HEK293 (cell line): ENCODE measurements around the gene MGMT.

Source experiments
- CTCF ChIA-PET: fragments of 350-600 bp; formaldehyde crosslinking; extraction: SDS; loops from one replicate; lab custom pipeline; 2021; ENCODE audit warnings: antibody characterized with exemption; lab: Yijun Ruan, JAX
- POLR2A ChIA-PET: fragments of 300-600 bp; formaldehyde crosslinking; extraction: SDS; loops from one replicate; lab custom pipeline; 2020; ENCODE audit warnings: antibody characterized with exemption, inconsistent platforms; lab: Yijun Ruan, JAX
- H3K27ac ChIP-seq: fragments of 200-500 bp; sonication (Bioruptor generic); 2 replicates; pipeline ENCODE4 v1.5.1; 2014; ENCODE audit warnings: low read depth, low read length, control low read depth, inconsistent platforms; ENCODE audit errors: extremely low read depth
- H3K36me3 ChIP-seq, 2 experiments: fragments of 200-500 bp in 1 of 2; sonication (Bioruptor generic) in 1 of 2; 1 replicate in 1 of 2; 2 replicates in 1 of 2; pipeline ENCODE4 v1.5.1; 2014 to 2017; ENCODE audit warnings: inconsistent platforms in 2 of 2, low read length in 2 of 2; ENCODE audit not compliant: control insufficient read depth in 2 of 2, insufficient read depth in 1 of 2
- H3K4me1 ChIP-seq: fragments of 200-500 bp; sonication (Bioruptor generic); 2 replicates; pipeline ENCODE4 v1.5.1; 2014; ENCODE audit warnings: mild to moderate bottlenecking, low read length, inconsistent platforms; ENCODE audit not compliant: control insufficient read depth, insufficient read depth
- H3K4me3 ChIP-seq: 2 replicates; pipeline ENCODE4 v1.5.1; 2011; ENCODE audit warnings: low read depth, mild to moderate bottlenecking, control low read depth, low read length, moderate library complexity
- H3K9me3 ChIP-seq: fragments of 200-500 bp; sonication (Bioruptor generic); 2 replicates; pipeline ENCODE4 v1.5.1; 2014; ENCODE audit warnings: low read depth, low read length, inconsistent platforms; ENCODE audit not compliant: control insufficient read depth, insufficient read depth
- BCL11B ChIP-seq: fragments of 450-650 bp; formaldehyde crosslinking; IDR thresholded peaks from 2 replicates; pipeline ENCODE4 v1.5.1; 2016; ENCODE audit warnings: low read depth, missing biosample characterization, missing genetic modification characterization
- FEZF1 ChIP-seq: fragments of 450-650 bp; formaldehyde crosslinking; IDR thresholded peaks from 2 replicates; pipeline ENCODE4 v1.5.1; 2016; ENCODE audit warnings: missing biosample characterization, missing genetic modification characterization
- IKZF3 ChIP-seq: fragments of 450-650 bp; IDR thresholded peaks from 2 replicates; pipeline ENCODE4 v1.5.0; 2018; ENCODE audit warnings: missing biosample characterization, mild to moderate bottlenecking, missing genetic modification characterization, moderate library complexity
- MZF1 ChIP-seq: fragments of 450-650 bp; formaldehyde crosslinking; IDR thresholded peaks from 2 replicates; pipeline ENCODE4 v1.5.1; 2017; ENCODE audit warnings: missing biosample characterization, missing genetic modification characterization, borderline replicate concordance
- OVOL3 ChIP-seq: fragments of 450-650 bp; formaldehyde crosslinking; IDR thresholded peaks from 2 replicates; pipeline ENCODE4 v1.5.1; 2016; ENCODE audit warnings: missing biosample characterization, missing genetic modification characterization
- SETDB1 ChIP-seq: IDR thresholded peaks from one replicate; pipeline ENCODE4 v1.6.1; 2017; ENCODE audit warnings: mild to moderate bottlenecking, low read length, moderate library complexity, mixed read lengths; ENCODE audit not compliant: insufficient read length
- ZBTB21 ChIP-seq: fragments of 450-650 bp; formaldehyde crosslinking; IDR thresholded peaks from 2 replicates; pipeline ENCODE4 v1.5.1; 2017; ENCODE audit warnings: missing biosample characterization, missing genetic modification characterization
- ZEB2 ChIP-seq: fragments of 450-650 bp; formaldehyde crosslinking; IDR thresholded peaks from 2 replicates; pipeline ENCODE4 v1.5.1; 2016; ENCODE audit warnings: missing biosample characterization, missing genetic modification characterization
- ZNF10 ChIP-seq: fragments of 450-650 bp; formaldehyde crosslinking; IDR thresholded peaks from 2 replicates; pipeline ENCODE4 v1.5.1; 2017; ENCODE audit warnings: missing biosample characterization, missing genetic modification characterization
- ZNF302 ChIP-seq: fragments of 450-650 bp; formaldehyde crosslinking; IDR thresholded peaks from 2 replicates; pipeline ENCODE4 v1.5.1; 2016; ENCODE audit warnings: missing biosample characterization, missing genetic modification characterization, low read depth
- ZNF366 ChIP-seq: fragments of 450-650 bp; formaldehyde crosslinking; conservative IDR thresholded peaks from 2 replicates; pipeline ENCODE4 v1.5.1; 2016; ENCODE audit warnings: missing biosample characterization, missing genetic modification characterization
- ZNF416 ChIP-seq: fragments of 450-650 bp; formaldehyde crosslinking; IDR thresholded peaks from 2 replicates; pipeline ENCODE4 v1.5.1; 2016; ENCODE audit warnings: missing biosample characterization, missing genetic modification characterization
- ZNF473 ChIP-seq: fragments of 450-650 bp; formaldehyde crosslinking; IDR thresholded peaks from 2 replicates; pipeline ENCODE4 v1.5.1; 2017; ENCODE audit warnings: missing biosample characterization, missing genetic modification characterization
- ZNF48 ChIP-seq: fragments of 450-650 bp; formaldehyde crosslinking; IDR thresholded peaks from 2 replicates; pipeline ENCODE4 v1.5.1; 2016; ENCODE audit warnings: missing biosample characterization, missing genetic modification characterization
- ZNF514 ChIP-seq: fragments of 450-650 bp; formaldehyde crosslinking; IDR thresholded peaks from 2 replicates; pipeline ENCODE4 v1.5.1; 2016; ENCODE audit warnings: missing biosample characterization, missing genetic modification characterization
- ZNF518A ChIP-seq: fragments of 450-650 bp; formaldehyde crosslinking; conservative IDR thresholded peaks from 2 replicates; pipeline ENCODE4 v1.5.1; 2016; ENCODE audit warnings: low read depth, missing biosample characterization, missing genetic modification characterization
- ZNF561 ChIP-seq: fragments of 450-650 bp; IDR thresholded peaks from 2 replicates; pipeline ENCODE4 v1.5.1; 2018; ENCODE audit warnings: missing biosample characterization, missing genetic modification characterization, borderline replicate concordance
- ZNF580 ChIP-seq: fragments of 450-650 bp; formaldehyde crosslinking; IDR thresholded peaks from 2 replicates; pipeline ENCODE4 v1.5.1; 2016; ENCODE audit warnings: missing biosample characterization, missing genetic modification characterization
- ZNF585B ChIP-seq: fragments of 450-650 bp; formaldehyde crosslinking; IDR thresholded peaks from 2 replicates; pipeline ENCODE4 v1.5.1; 2016; ENCODE audit warnings: missing biosample characterization, missing genetic modification characterization
- ZNF624 ChIP-seq: fragments of 450-650 bp; formaldehyde crosslinking; IDR thresholded peaks from 2 replicates; pipeline ENCODE4 v1.5.1; 2017; ENCODE audit warnings: missing biosample characterization, missing genetic modification characterization
- ZNF664 ChIP-seq: fragments of 450-650 bp; formaldehyde crosslinking; IDR thresholded peaks from 2 replicates; pipeline ENCODE4 v1.5.1; 2016; ENCODE audit warnings: missing biosample characterization, missing genetic modification characterization
- ZNF747 ChIP-seq: fragments of 450-650 bp; formaldehyde crosslinking; IDR thresholded peaks from 2 replicates; pipeline ENCODE4 v1.5.1; 2016; ENCODE audit warnings: missing biosample characterization, missing genetic modification characterization
- ZNF776 ChIP-seq: fragments of 450-650 bp; formaldehyde crosslinking; IDR thresholded peaks from 2 replicates; pipeline ENCODE4 v1.5.0; 2017; ENCODE audit warnings: missing biosample characterization, missing genetic modification characterization, borderline replicate concordance
- ZNF792 ChIP-seq: fragments of 450-650 bp; formaldehyde crosslinking; IDR thresholded peaks from 2 replicates; pipeline ENCODE4 v1.5.1; 2016; ENCODE audit warnings: missing biosample characterization, missing genetic modification characterization
- ZNF843 ChIP-seq: fragments of 450-650 bp; formaldehyde crosslinking; IDR thresholded peaks from 2 replicates; pipeline ENCODE4 v1.5.1; 2016; ENCODE audit warnings: missing biosample characterization, missing genetic modification characterization

The MGMT gene

GRCh38 chr10:129788215-129788614 is 321.2 kb downstream of the MGMT start:
- Histone ChIP-seq H3K9me3 (no peaks in the 10 kb centered on the region), H3K36me3 (no peaks in the 10 kb centered on the region), H3K27ac (no peak overlapping the region)
- POLR2A ChIA-PET = no interaction called here
- TF ChIP-seq SETDB1 (no peak), BCL11B (tag by site-specific recombination) (no peak), FEZF1 (tag by site-specific recombination) (no peak), ZNF514 (tag by site-specific recombination) (no peak), ZNF776 (no peak), ZNF366 (tag by site-specific recombination) (no peak), ZEB2 (tag by site-specific recombination) (no peak), ZNF585B (no peak), ZNF48 (tag by site-specific recombination) (no peak), IKZF3 (tag by site-specific recombination) (no peak), ZNF416 (no peak), ZNF624 (tag by site-specific recombination) (no peak), ZNF473 (tag by site-specific recombination) (no peak), ZNF518A (tag by site-specific recombination) (no peak)
- TF ChIP-seq, all 188 proteins: peak for 0
- CTCF ChIA-PET = no interaction called here
- peaks cover 4% of the 10 kb centered on the region for H3K4me1 ChIP-seq
- H3K4me3 ChIP-seq = no peak overlapping the region

- ChIA-PET CTCF (no interaction called here), POLR2A (no interaction called here)
- Histone ChIP-seq H3K27ac (no peak overlapping the region; the same call in 1 of the 2 replicates), H3K36me3 (no peaks in the 10 kb centered on the region), H3K4me3 (no peak overlapping the region), H3K9me3 (no peaks in the 10 kb centered on the region), H3K4me1 (peaks cover 4% of the 10 kb centered on the region)
- peak; percentile 54; the same call in 1 of the 2 replicates for TF ChIP-seq ZNF561 (tag by site-specific recombination)
- peak; percentile 77; the same call in 1 of the 2 replicates for TF ChIP-seq OVOL3
- TF ChIP-seq ZNF302 (tag by site-specific recombination) = 0 out of 2 replicates have a peak, but pooled peaks have one; percentile 24
- peak; percentile 42; the same call in 1 of the 2 replicates for TF ChIP-seq ZNF843 (tag by site-specific recombination)
- TF ChIP-seq ZNF518A (tag by site-specific recombination) = peak; percentile 43; the same call in 1 of the 2 replicates
- no peak for TF ChIP-seq ZNF792 (tag by site-specific recombination)
- TF ChIP-seq ZBTB21 (tag by site-specific recombination) = peak; percentile 37; the same call in 1 of the 2 replicates
- 0 out of 2 replicates have a peak, but pooled peaks have one; percentile 33 for TF ChIP-seq ZNF366 (tag by site-specific recombination)
- no peak for TF ChIP-seq ZNF747 (tag by site-specific recombination)
- no peak for TF ChIP-seq ZNF664 (tag by site-specific recombination)
- peak; percentile 49; the same call in 1 of the 2 replicates for TF ChIP-seq ZNF580 (tag by site-specific recombination)
- TF ChIP-seq ZEB2 (tag by site-specific recombination) = peak; percentile 82
- 0 out of 2 replicates have a peak, but pooled peaks have one; percentile 47 for TF ChIP-seq MZF1
- peak; percentile 56; the same call in 1 of the 2 replicates for TF ChIP-seq ZNF10
- TF ChIP-seq FEZF1 (tag by site-specific recombination) = peak; percentile 25; the same call in 1 of the 2 replicates
These were observed 323.8 kb downstream of the MGMT start for GRCh38 chr10:129790715-129791446.
